Endodermal cell (in vitro differentiated cells): ENCODE results near the gene ALDH6A1. TPM values are rescaled to one million over a fixed set of nuclear protein-coding genes. Genes with fewer than 3 reads are reported as not detected.
"Not testable (repeated sequence)": the region's sequence is repeated elsewhere in the genome, so short reads cannot be mapped to it uniquely, and the experiment has no call there.

Experiments
- DNase-seq: peaks from one replicate; pipeline ENCODE4 v3.0.0-alpha.2; 2017
- H3K27ac ChIP-seq: 2 replicates; pipeline ENCODE4 v1.5.1; 2013; ENCODE audit warnings: mild to moderate bottlenecking, low read depth, low read length, moderate library complexity
- H3K27me3 ChIP-seq: 2 replicates; pipeline ENCODE4 v1.6.1; 2013; ENCODE audit warnings: mild to moderate bottlenecking, low read length, moderate library complexity; ENCODE audit not compliant: insufficient read depth, control insufficient read depth, poor library complexity, severe bottlenecking
- H3K36me3 ChIP-seq: 2 replicates; pipeline ENCODE4 v1.7.0; 2013; ENCODE audit warnings: mild to moderate bottlenecking, low read length, moderate library complexity; ENCODE audit not compliant: control insufficient read depth, insufficient read depth
- H3K4me1 ChIP-seq: one replicate; pipeline ENCODE4 v1.7.0; 2013; ENCODE audit warnings: low read length; ENCODE audit not compliant: control insufficient read depth, insufficient read depth
- H3K4me3 ChIP-seq: 2 replicates; pipeline ENCODE4 v1.5.1; 2013; ENCODE audit warnings: mild to moderate bottlenecking, low read length, moderate library complexity
- H3K9ac ChIP-seq: 2 replicates; pipeline ENCODE4 v1.6.1; 2013; ENCODE audit warnings: mild to moderate bottlenecking, low read length, moderate library complexity; ENCODE audit not compliant: poor library complexity, severe bottlenecking; ENCODE audit errors: extremely low read depth
- H3K9me3 ChIP-seq: 2 replicates; pipeline ENCODE4 v1.6.1; 2013; ENCODE audit warnings: mild to moderate bottlenecking, low read length, moderate library complexity; ENCODE audit not compliant: control insufficient read depth
- H3K27ac Mint-ChIP-seq: 2 replicates; pipeline ENCODE4 v1.8.0; 2020; ENCODE audit warnings: mixed read lengths
- H3K27me3 Mint-ChIP-seq: 2 replicates; pipeline ENCODE4 v1.8.0; 2021; ENCODE audit warnings: mild to moderate bottlenecking, mixed read lengths; ENCODE audit not compliant: insufficient read depth
- H3K36me3 Mint-ChIP-seq: 2 replicates; pipeline ENCODE4 v1.8.0; 2020; ENCODE audit warnings: low read depth, mixed read lengths
- H3K4me1 Mint-ChIP-seq: 2 replicates; pipeline ENCODE4 v1.8.0; 2020; ENCODE audit warnings: mixed read lengths
- H3K4me3 Mint-ChIP-seq: 2 replicates; pipeline ENCODE4 v1.8.0; 2020; ENCODE audit warnings: mild to moderate bottlenecking, moderate library complexity, mixed read lengths
- H3K9me3 Mint-ChIP-seq: 2 replicates; pipeline ENCODE4 v1.8.0; 2020; ENCODE audit warnings: mild to moderate bottlenecking, mixed read lengths
- WGBS, 2 experiments: methylation state at CpG; one replicate each; pipeline versions ENCODE4 v1.1.5 to v1.1.7; 2013; ENCODE audit warnings: missing lambda C conversion rate in 2 of 2, mixed read lengths in 1 of 2; ENCODE audit not compliant: insufficient coverage in 1 of 2, insufficient read length in 1 of 2; 5-methylcytosine and 5-hydroxymethylcytosine counted together
- total RNA-seq, 2 donors: library from RNA; stranded (reverse); fragmentation: NEBNext Ultra II Directional in 1 of 2; extraction: Animal tissue kit (Norgen Biotek cat#: 25700) in 1 of 2; gene quantifications; 2 replicates in 1 of 2; 3 replicates in 1 of 2; pipeline ENCODE4 v1.2.1, GENCODE V29; 2021
- TF ChIP-seq, protein P1 (sequence below): fragments of 200-600 bp; sonication (generic); conservative IDR thresholded peaks from 2 replicates; pipeline ENCODE4 v1.5.0; 2021; ENCODE audit warnings: antibody characterized with exemption, mild to moderate bottlenecking

ALDH6A1 gene
- total RNA-seq, 2 donors from 2014 or later: 62.0 to 66.2 TPM

DNA sequence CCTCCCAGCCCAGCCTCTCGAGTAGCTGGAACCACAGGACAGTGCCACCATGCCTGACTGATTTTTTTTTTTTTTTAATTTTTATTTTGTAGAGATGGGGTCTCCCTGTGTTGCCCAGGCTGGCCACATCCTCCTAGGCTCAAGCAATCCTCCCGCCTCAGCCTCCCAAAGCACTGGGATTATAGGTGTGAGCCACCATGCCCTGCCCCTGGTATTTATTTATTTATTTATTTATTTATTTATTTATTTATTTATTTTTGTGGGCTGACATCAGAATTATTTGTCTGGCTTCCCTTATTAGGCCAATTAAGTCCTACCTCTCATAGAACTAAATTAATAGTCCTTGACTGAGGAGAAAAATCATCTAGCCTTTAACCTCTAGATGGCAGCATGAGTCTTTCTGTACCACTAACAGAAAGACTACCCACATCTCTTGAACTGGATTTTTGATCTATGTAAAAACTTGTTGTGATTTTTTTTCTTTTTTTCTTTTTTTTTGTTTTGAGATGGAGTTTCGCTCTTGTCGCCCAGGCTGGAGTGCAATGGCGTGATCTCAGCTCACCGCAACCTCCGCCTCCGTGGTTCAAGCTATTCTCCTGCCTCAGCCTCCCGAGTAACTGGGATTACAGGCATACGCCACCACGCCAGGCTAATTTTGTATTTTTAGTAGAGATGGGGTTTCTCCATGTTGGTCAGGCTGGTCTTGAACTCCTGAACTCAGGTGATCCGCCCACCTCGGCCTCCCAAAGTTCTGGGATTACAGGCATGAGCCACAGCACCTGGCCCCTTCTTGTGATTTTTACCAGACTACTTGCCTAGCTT, 27.4 kb upstream of the ALDH6A1 start:
- TF ChIP-seq, protein P1, sequence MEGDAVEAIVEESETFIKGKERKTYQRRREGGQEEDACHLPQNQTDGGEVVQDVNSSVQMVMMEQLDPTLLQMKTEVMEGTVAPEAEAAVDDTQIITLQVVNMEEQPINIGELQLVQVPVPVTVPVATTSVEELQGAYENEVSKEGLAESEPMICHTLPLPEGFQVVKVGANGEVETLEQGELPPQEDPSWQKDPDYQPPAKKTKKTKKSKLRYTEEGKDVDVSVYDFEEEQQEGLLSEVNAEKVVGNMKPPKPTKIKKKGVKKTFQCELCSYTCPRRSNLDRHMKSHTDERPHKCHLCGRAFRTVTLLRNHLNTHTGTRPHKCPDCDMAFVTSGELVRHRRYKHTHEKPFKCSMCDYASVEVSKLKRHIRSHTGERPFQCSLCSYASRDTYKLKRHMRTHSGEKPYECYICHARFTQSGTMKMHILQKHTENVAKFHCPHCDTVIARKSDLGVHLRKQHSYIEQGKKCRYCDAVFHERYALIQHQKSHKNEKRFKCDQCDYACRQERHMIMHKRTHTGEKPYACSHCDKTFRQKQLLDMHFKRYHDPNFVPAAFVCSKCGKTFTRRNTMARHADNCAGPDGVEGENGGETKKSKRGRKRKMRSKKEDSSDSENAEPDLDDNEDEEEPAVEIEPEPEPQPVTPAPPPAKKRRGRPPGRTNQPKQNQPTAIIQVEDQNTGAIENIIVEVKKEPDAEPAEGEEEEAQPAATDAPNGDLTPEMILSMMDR: peak; percentile 77
- H3K4me1 ChIP-seq, H3K9ac ChIP-seq, DNase-seq, H3K27me3 ChIP-seq, H3K9me3 ChIP-seq, H3K27ac Mint-ChIP-seq, H3K27me3 Mint-ChIP-seq, H3K4me1 Mint-ChIP-seq, H3K4me3 ChIP-seq, H3K27ac ChIP-seq, H3K9me3 Mint-ChIP-seq, H3K4me3 Mint-ChIP-seq: not testable (repeated sequence)
- peaks cover 37% of the 10 kb centered on the region for H3K36me3 Mint-ChIP-seq
- peaks cover 39% of the 10 kb centered on the region for H3K36me3 ChIP-seq
- WGBS, 2 experiments: 93 to 97% methylated on average over 7 to 13 of the region's 13 CpGs

DNA sequence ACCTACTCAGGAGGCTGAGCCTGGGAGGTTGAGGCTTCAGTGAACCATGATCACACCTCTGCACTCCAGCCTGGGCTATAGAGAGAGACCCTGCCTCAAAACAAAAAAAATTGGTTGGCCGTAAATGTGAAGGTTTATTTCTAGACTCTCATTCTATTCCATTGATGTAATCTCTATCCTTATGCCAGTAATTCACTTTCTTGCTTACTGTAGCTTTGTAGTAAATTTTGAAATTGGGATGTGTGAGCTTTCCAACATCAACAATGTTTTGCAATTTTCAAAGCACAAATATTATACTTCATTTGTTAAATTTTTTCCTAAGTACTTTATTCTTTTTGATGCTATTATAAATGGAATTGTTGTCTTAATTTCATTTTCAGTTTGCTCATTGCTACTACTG, 25.1 kb upstream of the ALDH6A1 start:
- Mint-ChIP-seq H3K9me3 (no peaks in the 10 kb centered on the region), H3K27ac (no peak overlapping the region), H3K4me1 (no peaks in the 10 kb centered on the region), H3K27me3 (no peaks in the 10 kb centered on the region), H3K4me3 (no peak overlapping the region), H3K36me3 (peaks cover 51% of the 10 kb centered on the region)
- Histone ChIP-seq H3K9ac (no peak overlapping the region), H3K9me3 (no peaks in the 10 kb centered on the region), H3K27ac (no peak overlapping the region), H3K4me1 (no peaks in the 10 kb centered on the region), H3K36me3 (peaks cover 51% of the 10 kb centered on the region), H3K4me3 (no peak overlapping the region), H3K27me3 (no peaks in the 10 kb centered on the region)
- DNase-seq: no peak
- TF ChIP-seq, protein P1: no peak
- no CpG with 5 or more reads among the region's 1 CpG for WGBS, 2 experiments

DNA sequence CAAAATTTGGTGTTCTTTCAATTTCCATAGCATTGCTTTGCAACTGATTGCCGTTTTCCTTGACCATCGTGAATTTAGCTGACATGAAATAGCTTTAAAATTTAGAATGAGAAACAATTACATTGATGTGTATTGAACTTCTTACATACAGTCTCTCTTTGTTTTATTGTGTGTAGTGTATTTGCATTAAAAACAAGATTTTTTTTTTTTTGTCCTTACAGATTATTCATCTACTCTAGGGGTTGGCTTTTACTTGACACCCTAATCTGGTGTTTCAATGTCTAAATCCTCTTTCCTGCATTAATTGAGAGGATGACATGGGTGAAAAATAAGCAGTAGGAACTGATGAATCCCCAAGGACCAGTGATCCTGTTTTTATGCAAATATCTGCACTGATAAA, 21.1 kb upstream of the ALDH6A1 start:
- Mint-ChIP-seq H3K4me3 (no peak overlapping the region), H3K27ac (no peak overlapping the region), H3K4me1 (no peaks in the 10 kb centered on the region), H3K27me3 (no peaks in the 10 kb centered on the region), H3K36me3 (peaks cover 65% of the 10 kb centered on the region), H3K9me3 (no peaks in the 10 kb centered on the region)
- TF ChIP-seq, protein P1: no peak
- peaks cover 63% of the 10 kb centered on the region for H3K36me3 ChIP-seq
- no peaks in the 10 kb centered on the region for H3K9me3 ChIP-seq
- no peaks in the 10 kb centered on the region for H3K27me3 ChIP-seq
- no peak for DNase-seq
- no peak overlapping the region for H3K4me3 ChIP-seq
- H3K9ac ChIP-seq: no peak overlapping the region
- H3K27ac ChIP-seq: no peak overlapping the region
- 100% methylated on average over 2 of the region's 2 CpGs; no CpG with 5 or more reads in 1 of the 2 experiments for WGBS, 2 experiments
- H3K4me1 ChIP-seq: no peaks in the 10 kb centered on the region
